Mammary epithelial cell (primary cell): ENCODE measurements around the gene FASTK.

ENCODE experiments used
- EZH2 ChIP-seq: IDR thresholded peaks from 2 replicates; pipeline ENCODE4 v1.6.1; 2012; ENCODE audit warnings: low read length, inconsistent platforms, borderline replicate concordance
- TF ChIP-seq, protein P1 (sequence below), 2 donors: IDR thresholded peaks in 1 of 2; conservative IDR thresholded peaks in 1 of 2; 2 replicates each; pipeline ENCODE4 v1.5.1; 2011 to 2012; ENCODE audit warnings: inconsistent platforms in 2 of 2, low read length in 2 of 2, mild to moderate bottlenecking in 2 of 2, control low read depth in 1 of 2, low read depth in 1 of 2; ENCODE audit not compliant: insufficient read depth in 1 of 2; ENCODE audit errors: extremely low read depth in 1 of 2

DNA sequence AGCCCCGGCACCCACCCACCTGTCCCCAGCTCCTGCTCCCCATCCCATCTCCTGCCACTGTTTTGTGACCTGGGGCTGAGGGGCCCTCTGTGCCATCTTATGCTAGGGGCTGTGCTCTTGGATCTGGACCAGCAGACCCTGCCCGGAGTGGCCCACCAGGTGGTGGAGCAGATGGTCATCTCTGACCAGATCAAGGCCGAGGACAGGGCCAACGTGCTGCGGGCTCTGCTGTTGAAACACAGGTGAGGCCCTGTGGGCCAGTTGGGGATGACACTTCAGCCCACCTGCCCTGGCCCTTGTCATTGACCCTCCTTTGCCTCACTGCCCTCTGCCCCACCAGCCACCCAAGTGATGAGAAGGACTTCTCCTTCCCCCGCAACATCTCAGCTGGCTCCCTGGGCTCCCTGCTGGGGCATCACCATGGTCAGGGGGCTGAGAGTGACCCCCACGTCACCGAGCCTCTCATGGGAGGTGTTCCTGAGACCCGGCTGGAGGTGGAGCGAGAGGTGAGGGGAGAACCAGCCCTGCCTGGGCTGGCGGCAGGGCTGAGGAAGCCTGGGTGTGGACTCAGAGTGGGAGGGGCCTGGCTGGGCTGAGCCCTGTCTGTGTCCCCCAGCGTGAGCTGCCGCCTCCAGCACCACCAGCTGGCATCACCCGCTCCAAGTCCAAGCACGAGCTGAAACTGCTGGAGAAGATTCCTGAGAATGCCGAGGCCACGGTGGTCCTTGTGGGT lies 10.6 kb downstream of the FASTK start:
- TF ChIP-seq, protein P1, sequence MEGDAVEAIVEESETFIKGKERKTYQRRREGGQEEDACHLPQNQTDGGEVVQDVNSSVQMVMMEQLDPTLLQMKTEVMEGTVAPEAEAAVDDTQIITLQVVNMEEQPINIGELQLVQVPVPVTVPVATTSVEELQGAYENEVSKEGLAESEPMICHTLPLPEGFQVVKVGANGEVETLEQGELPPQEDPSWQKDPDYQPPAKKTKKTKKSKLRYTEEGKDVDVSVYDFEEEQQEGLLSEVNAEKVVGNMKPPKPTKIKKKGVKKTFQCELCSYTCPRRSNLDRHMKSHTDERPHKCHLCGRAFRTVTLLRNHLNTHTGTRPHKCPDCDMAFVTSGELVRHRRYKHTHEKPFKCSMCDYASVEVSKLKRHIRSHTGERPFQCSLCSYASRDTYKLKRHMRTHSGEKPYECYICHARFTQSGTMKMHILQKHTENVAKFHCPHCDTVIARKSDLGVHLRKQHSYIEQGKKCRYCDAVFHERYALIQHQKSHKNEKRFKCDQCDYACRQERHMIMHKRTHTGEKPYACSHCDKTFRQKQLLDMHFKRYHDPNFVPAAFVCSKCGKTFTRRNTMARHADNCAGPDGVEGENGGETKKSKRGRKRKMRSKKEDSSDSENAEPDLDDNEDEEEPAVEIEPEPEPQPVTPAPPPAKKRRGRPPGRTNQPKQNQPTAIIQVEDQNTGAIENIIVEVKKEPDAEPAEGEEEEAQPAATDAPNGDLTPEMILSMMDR (conservative IDR thresholded peaks at IDR 0.05 in 1 of 2, IDR thresholded peaks at IDR 0.05 in 1 of 2; ENCODE audit: extremely low read depth in 1 of 2, insufficient read depth in 1 of 2, low read depth in 1 of 2, low read length in 2 of 2), result no peak
- no peak for TF ChIP-seq EZH2
